ENCODE measurements around the gene CACNA1C.

GRCh38 chr12:2633825-2634200, 581.0 kb downstream of the CACNA1C start:
- TF ChIP-seq GATA2 (IDR thresholded peaks at IDR 0.05; ENCODE audit: low read depth, low read length) (no peak), GATA3 (IDR thresholded peaks at IDR 0.05; ENCODE audit: low read depth, low read length) (no peak)
